Caco-2 (cell line): ENCODE measurements around the gene KIAA0232. TPM values are rescaled to one million over a fixed set of nuclear protein-coding genes. Genes with fewer than 3 reads are reported as not detected.

Experiments used
- Bru-seq: library from RNA; stranded (reverse); fragments of 400-500 nt; gene quantifications from one replicate; lab custom pipeline; 2021; lab: Mats Ljungman, UMichigan
- BruChase-seq, 2 experiments: library from RNA; stranded (reverse); fragments of 400-500 nt; gene quantifications; one replicate each; lab custom pipeline; 2021; lab: Mats Ljungman, UMichigan
- BruUV-seq: library from RNA; stranded (reverse); fragments of 400-500 nt; replicated peaks from 2 replicates; lab custom pipeline; 2021; lab: Mats Ljungman, UMichigan
- CTCF ChIA-PET: fragments of 300-600 bp; sonication (Branson Sonifier 250); formaldehyde crosslinking; loops from one replicate; lab custom pipeline; 2022; ENCODE audit warnings: antibody characterized with exemption; lab: Charles Lee
- POLR2A ChIA-PET: fragments of 300-600 bp; sonication (Branson Sonifier 250); formaldehyde crosslinking; loops from one replicate; lab custom pipeline; 2022; ENCODE audit warnings: antibody characterized with exemption; lab: Charles Lee
- DNase-seq, 2 experiments: peaks; one replicate each; pipeline versions ENCODE4 v3.0.0 to v3.0.0-alpha.2; 2020 to 2022
- H3K27me3 ChIP-seq: replicated peaks from 2 replicates; pipeline ENCODE4 v1.6.0; 2011; ENCODE audit warnings: low read length; ENCODE audit not compliant: control insufficient read depth, insufficient read depth
- H3K36me3 ChIP-seq: 2 replicates; pipeline ENCODE4 v1.5.1; 2011; ENCODE audit warnings: low read length; ENCODE audit not compliant: control insufficient read depth, insufficient read depth
- H3K4me1 ChIP-seq: fragments of 250-450 bp; sonication (Bioruptor Pico); 2 replicates; pipeline ENCODE4 v1.5.1; 2020; ENCODE audit warnings: mild to moderate bottlenecking
- H3K4me3 ChIP-seq: 2 replicates; pipeline ENCODE4 v1.5.1; 2011; ENCODE audit warnings: low read depth, mild to moderate bottlenecking, control low read depth, low read length
- H3K9me3 ChIP-seq: fragments of 250-450 bp; sonication (Bioruptor Pico); 2 replicates; pipeline ENCODE4 v1.5.1; 2020; ENCODE audit warnings: mild to moderate bottlenecking, moderate library complexity
- H3K27ac Mint-ChIP-seq: one replicate; pipeline ENCODE4 v1.8.0; 2022; ENCODE audit warnings: mixed read lengths; ENCODE audit not compliant: unreplicated experiment
- H3K27me3 Mint-ChIP-seq: one replicate; pipeline ENCODE4 v1.8.0; 2022; ENCODE audit warnings: mixed read lengths; ENCODE audit not compliant: insufficient read depth, unreplicated experiment
- H3K36me3 Mint-ChIP-seq: one replicate; pipeline ENCODE4 v1.8.0; 2022; ENCODE audit warnings: mild to moderate bottlenecking, mixed read lengths; ENCODE audit not compliant: insufficient read depth, unreplicated experiment
- H3K4me1 Mint-ChIP-seq: one replicate; pipeline ENCODE4 v1.8.0; 2022; ENCODE audit warnings: low read depth, mixed read lengths; ENCODE audit not compliant: unreplicated experiment
- H3K4me3 Mint-ChIP-seq: one replicate; pipeline ENCODE4 v1.8.0; 2022; ENCODE audit warnings: mild to moderate bottlenecking, moderate library complexity, mixed read lengths; ENCODE audit not compliant: unreplicated experiment
- H3K9me3 Mint-ChIP-seq: one replicate; pipeline ENCODE4 v1.8.0; 2022; ENCODE audit warnings: mixed read lengths; ENCODE audit not compliant: unreplicated experiment
- CTCF ChIP-seq, 2 experiments: fragments of 200-600 bp in 1 of 2; IDR thresholded peaks; 1 replicate in 1 of 2; 2 replicates in 1 of 2; pipeline versions ENCODE4 v1.5.1 to v1.8.0; 2011 to 2022; ENCODE audit warnings: antibody characterized with exemption in 1 of 2, control low read depth in 1 of 2, inconsistent platforms in 1 of 2, low read depth in 1 of 2, low read length in 1 of 2, mild to moderate bottlenecking in 1 of 2, moderate library complexity in 1 of 2; ENCODE audit not compliant: insufficient read depth in 1 of 2, severe bottlenecking in 1 of 2, unreplicated experiment in 1 of 2
- intact Hi-C: fragments of 100-400 bp; cut with micrococcal nuclease; formaldehyde crosslinking; loops from one replicate; pipeline ENCODE4 v1.10.0; 2022; ENCODE audit not compliant: unreplicated experiment
- long read RNA-seq: library from polyadenylated mRNA; stranded (forward); transcript quantifications from one replicate; pipeline ENCODE4 v2.0.0, GENCODE V29; 2022
- total RNA-seq: library from RNA; stranded (reverse); gene quantifications from 2 replicates; pipeline ENCODE4 v1.2.3, GENCODE V29; 2022

KIAA0232 gene
- 19.7 and 20.3 TPM in 2 replicates for total RNA-seq
- percentile 87 among the genes with signal in this experiment for Bru-seq, nascent RNA
- BruChase-seq, experiment 1, labeled RNA remaining after a 2-hour chase = percentile 88 among the genes with signal in this experiment
- percentile 77 among the genes with signal in this experiment for BruChase-seq, experiment 2, labeled RNA remaining after a 6-hour chase
- long read RNA-seq, partial matches to known transcripts = 2 of 5 reads
- long read RNA-seq, other reads (novel, unspliced or antisense) = 3 of 5 reads

DNA sequence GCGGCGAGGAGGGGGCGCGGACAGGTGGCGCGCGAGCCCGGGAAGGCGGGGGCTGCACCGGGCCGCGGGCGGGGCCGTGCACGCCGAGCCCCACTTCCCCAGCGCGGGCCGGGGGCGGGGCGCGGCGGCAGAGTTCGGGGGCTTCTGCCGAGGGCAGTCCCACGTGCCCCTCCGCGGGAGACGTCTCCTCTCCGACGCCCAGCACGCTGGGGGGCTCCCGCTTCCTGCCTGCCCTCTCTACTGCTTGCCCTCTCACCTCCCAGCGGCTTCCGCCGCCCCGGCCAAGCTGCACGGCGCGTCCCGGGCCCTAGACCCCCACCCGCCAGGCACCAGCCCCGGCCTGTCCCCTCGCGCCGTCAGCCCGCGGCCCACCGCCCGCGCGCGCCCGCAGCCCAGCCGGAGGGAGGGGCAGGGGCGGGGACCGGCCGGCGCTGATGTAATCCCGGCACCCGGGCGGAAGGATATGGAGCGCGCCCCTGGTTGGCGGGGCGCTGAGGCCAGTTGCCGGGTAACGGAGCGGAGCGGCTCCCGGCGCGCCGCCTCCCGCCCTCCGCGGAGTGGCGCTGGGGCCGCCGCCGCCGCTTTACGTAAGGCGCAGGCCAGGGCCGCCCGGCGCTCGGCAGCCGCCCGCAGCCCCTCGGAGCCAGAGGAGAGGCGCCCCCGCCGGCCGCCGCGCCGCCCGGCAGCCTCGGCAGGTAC is at the start of gene KIAA0232:
Gene KIAA0232, plus strand, starts transcription at position 581 of the 699 bp plus-strand sequence. CDS start 41,727 bp downstream, outside the sequence.
- Histone ChIP-seq H3K9me3 (no peaks in the 10 kb centered on the region), H3K27me3 (no peaks in the 10 kb centered on the region), H3K4me3 (peak within 1 kb of the TSS; percentile 97), H3K4me1 (no peaks in the 10 kb centered on the region), H3K36me3 (no peaks in the 10 kb centered on the region)
- no peaks in the 10 kb centered on the region for H3K27me3 Mint-ChIP-seq
- H3K9me3 Mint-ChIP-seq = no peaks in the 10 kb centered on the region
- peak; percentile 91 to 95 for DNase-seq
- H3K36me3 Mint-ChIP-seq = peaks cover 2% of the 10 kb centered on the region
- no peak for TF ChIP-seq CTCF (IDR thresholded peaks at IDR 0.05; ENCODE audit: insufficient read depth in 1 of 2, low read depth in 1 of 2, low read length in 1 of 2, severe bottlenecking in 1 of 2, unreplicated experiment in 1 of 2)
- POLR2A ChIA-PET = no interaction called here
- peaks cover 8% of the 10 kb centered on the region for H3K4me1 Mint-ChIP-seq
- H3K4me3 Mint-ChIP-seq = peak within 1 kb of the TSS; percentile 75
- CTCF ChIA-PET = no interaction called here
- BruUV-seq = no TSS peak
- peak within 1 kb of the TSS; percentile 72 for H3K27ac Mint-ChIP-seq
- intact Hi-C loops = loop anchor here (2.0 to 5.0 kb wide), 2 partner anchors 60 to 93 kb away; no protein-coding TSS in a partner anchor

DNA sequence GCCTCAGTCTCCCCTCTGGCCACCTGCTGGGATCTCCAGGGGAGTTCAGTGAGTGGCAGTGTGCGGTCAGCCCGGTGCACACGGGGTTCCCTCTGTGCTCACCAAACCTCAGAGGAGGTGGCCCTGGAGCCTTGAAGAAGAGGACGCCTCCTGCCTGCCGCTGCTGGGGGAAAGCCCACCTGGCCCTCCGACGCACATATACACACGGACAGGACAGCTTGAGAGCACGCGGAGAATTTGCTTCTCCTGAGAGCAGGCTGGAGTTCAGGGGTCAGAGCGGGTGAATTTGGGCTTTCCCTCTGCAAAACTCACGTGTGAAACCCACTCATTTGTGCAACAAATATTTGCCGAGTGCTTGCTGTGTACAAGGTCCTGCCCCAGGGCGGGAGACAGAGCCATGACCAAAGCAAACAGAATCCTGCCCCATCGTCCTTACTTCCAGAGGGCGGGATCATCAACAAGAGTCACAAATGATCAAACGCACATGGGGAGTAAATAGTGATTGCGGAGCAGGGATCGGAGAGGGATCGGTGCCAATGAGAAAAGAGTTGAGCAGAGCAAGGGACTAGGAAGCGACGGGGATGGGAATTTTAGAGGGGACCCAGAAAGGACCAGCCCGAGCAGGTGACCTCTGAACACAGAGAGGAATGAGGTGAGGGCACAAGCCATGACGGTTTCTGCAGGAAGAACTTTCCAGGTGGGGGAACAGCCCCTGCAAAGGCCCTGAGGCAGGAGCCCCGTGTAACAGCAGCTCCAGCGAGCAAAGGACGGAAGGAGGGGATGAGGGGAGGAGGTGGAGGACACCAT is 49.0 kb upstream of the KIAA0232 start:
- no peaks in the 10 kb centered on the region for H3K9me3 ChIP-seq
- no peaks in the 10 kb centered on the region for H3K36me3 ChIP-seq
- DNase-seq = no peak
- CTCF ChIA-PET = no interaction called here
- intact Hi-C loops = no loop called here
- Mint-ChIP-seq H3K27me3 (no peaks in the 10 kb centered on the region), H3K4me3 (no peak overlapping the region), H3K4me1 (peaks cover 8% of the 10 kb centered on the region), H3K27ac (peak overlapping the region; percentile 10), H3K9me3 (no peaks in the 10 kb centered on the region), H3K36me3 (no peaks in the 10 kb centered on the region)
- no peak overlapping the region for H3K4me3 ChIP-seq
- H3K27me3 ChIP-seq = no peaks in the 10 kb centered on the region
- peaks cover 7% of the 10 kb centered on the region; the same call in 1 of the 2 replicates for H3K4me1 ChIP-seq
- no peak for TF ChIP-seq CTCF (IDR thresholded peaks at IDR 0.05; ENCODE audit: insufficient read depth in 1 of 2, low read depth in 1 of 2, low read length in 1 of 2, severe bottlenecking in 1 of 2, unreplicated experiment in 1 of 2)
- BruUV-seq = no TSS peak
- POLR2A ChIA-PET = no interaction called here
